ENCODE results near the gene DAZAP2.

DNA sequence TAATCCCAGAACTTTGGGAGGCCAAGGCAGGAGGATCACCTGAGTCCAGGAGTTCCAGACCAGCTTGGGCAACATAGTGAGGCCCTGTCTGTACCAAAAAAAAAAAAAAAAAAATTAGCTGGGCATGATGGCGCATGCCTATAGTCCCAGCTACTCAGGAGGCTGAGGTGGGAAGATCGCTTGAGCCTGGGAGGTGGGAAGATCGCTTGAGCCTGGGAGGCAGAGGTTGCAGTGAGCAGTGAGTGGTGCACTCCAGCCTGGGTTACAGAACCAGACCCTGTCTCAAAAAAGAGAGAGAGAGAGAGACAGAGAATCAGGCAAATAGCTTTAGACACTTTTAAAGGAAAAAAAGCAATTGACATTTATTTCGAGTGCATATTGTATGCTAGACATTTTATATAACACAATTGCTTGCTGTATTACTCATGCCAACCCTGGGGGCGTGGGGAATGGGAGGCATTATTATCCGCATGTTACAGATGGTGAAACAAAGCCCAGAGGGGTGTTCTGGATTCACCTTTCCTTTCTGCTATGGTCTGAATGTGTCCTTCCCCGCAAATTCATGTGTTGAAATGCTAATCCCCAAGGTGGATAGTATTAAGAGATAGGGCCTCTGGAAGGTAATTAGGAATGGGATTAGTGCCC is 30.5 kb upstream of the DAZAP2 start:
- TF ChIP-seq, protein P1, sequence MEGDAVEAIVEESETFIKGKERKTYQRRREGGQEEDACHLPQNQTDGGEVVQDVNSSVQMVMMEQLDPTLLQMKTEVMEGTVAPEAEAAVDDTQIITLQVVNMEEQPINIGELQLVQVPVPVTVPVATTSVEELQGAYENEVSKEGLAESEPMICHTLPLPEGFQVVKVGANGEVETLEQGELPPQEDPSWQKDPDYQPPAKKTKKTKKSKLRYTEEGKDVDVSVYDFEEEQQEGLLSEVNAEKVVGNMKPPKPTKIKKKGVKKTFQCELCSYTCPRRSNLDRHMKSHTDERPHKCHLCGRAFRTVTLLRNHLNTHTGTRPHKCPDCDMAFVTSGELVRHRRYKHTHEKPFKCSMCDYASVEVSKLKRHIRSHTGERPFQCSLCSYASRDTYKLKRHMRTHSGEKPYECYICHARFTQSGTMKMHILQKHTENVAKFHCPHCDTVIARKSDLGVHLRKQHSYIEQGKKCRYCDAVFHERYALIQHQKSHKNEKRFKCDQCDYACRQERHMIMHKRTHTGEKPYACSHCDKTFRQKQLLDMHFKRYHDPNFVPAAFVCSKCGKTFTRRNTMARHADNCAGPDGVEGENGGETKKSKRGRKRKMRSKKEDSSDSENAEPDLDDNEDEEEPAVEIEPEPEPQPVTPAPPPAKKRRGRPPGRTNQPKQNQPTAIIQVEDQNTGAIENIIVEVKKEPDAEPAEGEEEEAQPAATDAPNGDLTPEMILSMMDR (conservative IDR thresholded peaks at IDR 0.05) = no peak
- TF ChIP-seq ZFX (IDR thresholded peaks at IDR 0.05) = no peak

Data from C4-2B (cell line).